ENCODE measurements around the gene TMEM106A. TPM values are rescaled to one million over a fixed set of nuclear protein-coding genes. Genes with fewer than 3 reads are reported as not detected.

TMEM106A gene
- total and polyA plus RNA-seq, 2 of the 13 experiments (the other 11 are each of a cell fraction or from before 2014, with no cell fraction given), result 16.9 to 35.9 TPM

GRCh38 chr17:43212641-43213490, 1.2 kb downstream of the TMEM106A start (continued):
- TF ChIP-seq ZNF513 (CRISPR knock-in tag; conservative IDR thresholded peaks at IDR 0.05), result no peak
- TF ChIP-seq ZNF468 (CRISPR knock-in tag; IDR thresholded peaks at IDR 0.05), result no peak
- no peak for TF ChIP-seq SMYD3 (CRISPR knock-in tag; IDR thresholded peaks at IDR 0.05)
- TF ChIP-seq ZNF343 (CRISPR knock-in tag; IDR thresholded peaks at IDR 0.05), result peak; percentile 35; the same call in 1 of the 2 replicates
- 0 out of 2 replicates have a peak, but pooled peaks have one; percentile 71 for TF ChIP-seq ZNF383 (CRISPR knock-in tag; IDR thresholded peaks at IDR 0.05; ENCODE audit: borderline replicate concordance)
- 0 out of 2 replicates have a peak, but pooled peaks have one; percentile 16 for TF ChIP-seq ELF3 (CRISPR knock-in tag; IDR thresholded peaks at IDR 0.05)
- no peak for TF ChIP-seq ZNF850 (CRISPR knock-in tag; conservative IDR thresholded peaks at IDR 0.05)
- 0 out of 2 replicates have a peak, but pooled peaks have one; percentile 2 for TF ChIP-seq ELF4 (CRISPR knock-in tag; IDR thresholded peaks at IDR 0.05; ENCODE audit: borderline replicate concordance)
- no peak for TF ChIP-seq ZNF335 (CRISPR knock-in tag; IDR thresholded peaks at IDR 0.05)
- TF ChIP-seq, protein P1, sequence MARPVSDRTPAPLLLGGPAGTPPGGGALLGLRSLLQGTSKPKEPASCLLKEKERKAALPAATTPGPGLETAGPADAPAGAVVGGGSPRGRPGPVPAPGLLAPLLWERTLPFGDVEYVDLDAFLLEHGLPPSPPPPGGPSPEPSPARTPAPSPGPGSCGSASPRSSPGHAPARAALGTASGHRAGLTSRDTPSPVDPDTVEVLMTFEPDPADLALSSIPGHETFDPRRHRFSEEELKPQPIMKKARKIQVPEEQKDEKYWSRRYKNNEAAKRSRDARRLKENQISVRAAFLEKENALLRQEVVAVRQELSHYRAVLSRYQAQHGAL (CRISPR knock-in tag; IDR thresholded peaks at IDR 0.05; ENCODE audit: not compliant biosample characterization), result peak; percentile 11
- 0 out of 2 replicates have a peak, but pooled peaks have one; percentile 29 for TF ChIP-seq KLF12 (CRISPR knock-in tag; IDR thresholded peaks at IDR 0.05; ENCODE audit: borderline replicate concordance)
- TF ChIP-seq ZNF503 (CRISPR knock-in tag; IDR thresholded peaks at IDR 0.05), result no peak
- peak; percentile 66 for TF ChIP-seq MAFF (IDR thresholded peaks at IDR 0.05; ENCODE audit: low read depth, low read length)
- TF ChIP-seq ZFP82 (CRISPR knock-in tag; IDR thresholded peaks at IDR 0.05; ENCODE audit: borderline replicate concordance), result no peak
- TF ChIP-seq ZKSCAN1 (IDR thresholded peaks at IDR 0.05; ENCODE audit: low read length), result no peak
- no peak for TF ChIP-seq AFF4 (CRISPR knock-in tag; IDR thresholded peaks at IDR 0.05)
- TF ChIP-seq MEIS1 (CRISPR knock-in tag; IDR thresholded peaks at IDR 0.05; ENCODE audit: borderline replicate concordance), result 0 out of 2 replicates have a peak, but pooled peaks have one; percentile 42
- no peak for TF ChIP-seq CBFB (CRISPR knock-in tag; IDR thresholded peaks at IDR 0.05)
- TF ChIP-seq, protein P2, sequence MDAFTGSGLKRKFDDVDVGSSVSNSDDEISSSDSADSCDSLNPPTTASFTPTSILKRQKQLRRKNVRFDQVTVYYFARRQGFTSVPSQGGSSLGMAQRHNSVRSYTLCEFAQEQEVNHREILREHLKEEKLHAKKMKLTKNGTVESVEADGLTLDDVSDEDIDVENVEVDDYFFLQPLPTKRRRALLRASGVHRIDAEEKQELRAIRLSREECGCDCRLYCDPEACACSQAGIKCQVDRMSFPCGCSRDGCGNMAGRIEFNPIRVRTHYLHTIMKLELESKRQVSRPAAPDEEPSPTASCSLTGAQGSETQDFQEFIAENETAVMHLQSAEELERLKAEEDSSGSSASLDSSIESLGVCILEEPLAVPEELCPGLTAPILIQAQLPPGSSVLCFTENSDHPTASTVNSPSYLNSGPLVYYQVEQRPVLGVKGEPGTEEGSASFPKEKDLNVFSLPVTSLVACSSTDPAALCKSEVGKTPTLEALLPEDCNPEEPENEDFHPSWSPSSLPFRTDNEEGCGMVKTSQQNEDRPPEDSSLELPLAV (CRISPR knock-in tag; conservative IDR thresholded peaks at IDR 0.05; ENCODE audit: low read depth), result no peak

All from HepG2 (cell line).